HEK293 (cell line): ENCODE data around the gene C2orf49.

Source experiments
- CTCF ChIA-PET: fragments of 350-600 bp; formaldehyde crosslinking; extraction: SDS; loops from one replicate; lab custom pipeline; 2021; ENCODE audit warnings: antibody characterized with exemption; lab: Yijun Ruan, JAX
- POLR2A ChIA-PET: fragments of 300-600 bp; formaldehyde crosslinking; extraction: SDS; loops from one replicate; lab custom pipeline; 2020; ENCODE audit warnings: antibody characterized with exemption, inconsistent platforms; lab: Yijun Ruan, JAX
- H3K27ac ChIP-seq: fragments of 200-500 bp; sonication (Bioruptor generic); 2 replicates; pipeline ENCODE4 v1.5.1; 2014; ENCODE audit warnings: low read depth, low read length, control low read depth, inconsistent platforms; ENCODE audit errors: extremely low read depth
- H3K36me3 ChIP-seq, 2 experiments: fragments of 200-500 bp in 1 of 2; sonication (Bioruptor generic) in 1 of 2; 1 replicate in 1 of 2; 2 replicates in 1 of 2; pipeline ENCODE4 v1.5.1; 2014 to 2017; ENCODE audit warnings: inconsistent platforms in 2 of 2, low read length in 2 of 2; ENCODE audit not compliant: control insufficient read depth in 2 of 2, insufficient read depth in 1 of 2
- H3K4me1 ChIP-seq: fragments of 200-500 bp; sonication (Bioruptor generic); 2 replicates; pipeline ENCODE4 v1.5.1; 2014; ENCODE audit warnings: mild to moderate bottlenecking, low read length, inconsistent platforms; ENCODE audit not compliant: control insufficient read depth, insufficient read depth
- H3K4me3 ChIP-seq: 2 replicates; pipeline ENCODE4 v1.5.1; 2011; ENCODE audit warnings: low read depth, mild to moderate bottlenecking, control low read depth, low read length, moderate library complexity
- H3K9me3 ChIP-seq: fragments of 200-500 bp; sonication (Bioruptor generic); 2 replicates; pipeline ENCODE4 v1.5.1; 2014; ENCODE audit warnings: low read depth, low read length, inconsistent platforms; ENCODE audit not compliant: control insufficient read depth, insufficient read depth
- BCL11A ChIP-seq: fragments of 450-650 bp; formaldehyde crosslinking; IDR thresholded peaks from 2 replicates; pipeline ENCODE4 v1.5.1; 2016; ENCODE audit warnings: low read depth, missing biosample characterization, missing genetic modification characterization
- GFI1B ChIP-seq: fragments of 450-650 bp; formaldehyde crosslinking; IDR thresholded peaks from 2 replicates; pipeline ENCODE4 v1.5.1; 2016; ENCODE audit warnings: missing biosample characterization, missing genetic modification characterization
- MZF1 ChIP-seq: fragments of 450-650 bp; formaldehyde crosslinking; IDR thresholded peaks from 2 replicates; pipeline ENCODE4 v1.5.1; 2017; ENCODE audit warnings: missing biosample characterization, missing genetic modification characterization, borderline replicate concordance
- ZBTB21 ChIP-seq: fragments of 450-650 bp; formaldehyde crosslinking; IDR thresholded peaks from 2 replicates; pipeline ENCODE4 v1.5.1; 2017; ENCODE audit warnings: missing biosample characterization, missing genetic modification characterization
- ZFHX2 ChIP-seq: fragments of 450-650 bp; formaldehyde crosslinking; conservative IDR thresholded peaks from 2 replicates; pipeline ENCODE4 v1.5.1; 2016; ENCODE audit warnings: missing biosample characterization, missing genetic modification characterization
- ZNF146 ChIP-seq: fragments of 450-650 bp; formaldehyde crosslinking; IDR thresholded peaks from 2 replicates; pipeline ENCODE4 v1.5.1; 2016; ENCODE audit warnings: missing biosample characterization, missing genetic modification characterization
- ZNF155 ChIP-seq: fragments of 450-650 bp; formaldehyde crosslinking; IDR thresholded peaks from 2 replicates; pipeline ENCODE4 v1.5.1; 2016; ENCODE audit warnings: missing biosample characterization, missing genetic modification characterization
- ZNF174 ChIP-seq: fragments of 450-650 bp; formaldehyde crosslinking; IDR thresholded peaks from 2 replicates; pipeline ENCODE4 v1.5.0; 2017; ENCODE audit warnings: missing biosample characterization, mild to moderate bottlenecking, missing genetic modification characterization
- ZNF19 ChIP-seq: fragments of 450-650 bp; formaldehyde crosslinking; IDR thresholded peaks from 2 replicates; pipeline ENCODE4; 2016; ENCODE audit warnings: missing biosample characterization, missing genetic modification characterization, low read depth
- ZNF211 ChIP-seq: fragments of 450-650 bp; formaldehyde crosslinking; IDR thresholded peaks from 2 replicates; pipeline ENCODE4 v1.5.1; 2016; ENCODE audit warnings: low read depth, missing biosample characterization, missing genetic modification characterization
- ZNF280C ChIP-seq: fragments of 450-650 bp; formaldehyde crosslinking; IDR thresholded peaks from 2 replicates; pipeline ENCODE4 v1.5.1; 2016; ENCODE audit warnings: missing biosample characterization, missing genetic modification characterization
- ZNF302 ChIP-seq: fragments of 450-650 bp; formaldehyde crosslinking; IDR thresholded peaks from 2 replicates; pipeline ENCODE4 v1.5.1; 2016; ENCODE audit warnings: missing biosample characterization, missing genetic modification characterization, low read depth
- ZNF311 ChIP-seq: fragments of 450-650 bp; formaldehyde crosslinking; IDR thresholded peaks from 2 replicates; pipeline ENCODE4 v1.5.1; 2017; ENCODE audit warnings: missing biosample characterization, missing genetic modification characterization, borderline replicate concordance
- ZNF391 ChIP-seq: fragments of 450-650 bp; formaldehyde crosslinking; IDR thresholded peaks from 2 replicates; pipeline ENCODE4 v1.5.1; 2016; ENCODE audit warnings: low read depth, missing biosample characterization, missing genetic modification characterization, borderline replicate concordance
- ZNF404 ChIP-seq: fragments of 450-650 bp; formaldehyde crosslinking; IDR thresholded peaks from 2 replicates; pipeline ENCODE4 v1.5.1; 2017; ENCODE audit warnings: missing biosample characterization, missing genetic modification characterization
- ZNF473 ChIP-seq: fragments of 450-650 bp; formaldehyde crosslinking; IDR thresholded peaks from 2 replicates; pipeline ENCODE4 v1.5.1; 2017; ENCODE audit warnings: missing biosample characterization, missing genetic modification characterization
- ZNF501 ChIP-seq: fragments of 450-650 bp; formaldehyde crosslinking; IDR thresholded peaks from 2 replicates; pipeline ENCODE4 v1.5.1; 2016; ENCODE audit warnings: missing biosample characterization, missing genetic modification characterization
- ZNF549 ChIP-seq: fragments of 450-650 bp; IDR thresholded peaks from 2 replicates; pipeline ENCODE4 v1.5.1; 2018; ENCODE audit warnings: missing biosample characterization, missing genetic modification characterization, mild to moderate bottlenecking, inconsistent platforms, moderate library complexity
- ZNF596 ChIP-seq: fragments of 450-650 bp; IDR thresholded peaks from 2 replicates; pipeline ENCODE4 v1.5.0; 2018; ENCODE audit warnings: missing biosample characterization, mild to moderate bottlenecking, missing genetic modification characterization, moderate library complexity
- ZNF626 ChIP-seq: fragments of 450-650 bp; sonication (Bioruptor Pico); formaldehyde crosslinking; IDR thresholded peaks from 2 replicates; pipeline ENCODE4 v1.5.1; 2018; ENCODE audit warnings: missing biosample characterization, missing genetic modification characterization, inconsistent platforms
- ZNF677 ChIP-seq: fragments of 450-650 bp; IDR thresholded peaks from 2 replicates; pipeline ENCODE4 v1.5.0; 2018; ENCODE audit warnings: missing biosample characterization, mild to moderate bottlenecking, missing genetic modification characterization, moderate library complexity
- ZNF704 ChIP-seq: fragments of 450-650 bp; formaldehyde crosslinking; IDR thresholded peaks from 2 replicates; pipeline ENCODE4 v1.5.1; 2016; ENCODE audit warnings: missing biosample characterization, missing genetic modification characterization
- ZNF791 ChIP-seq: fragments of 450-650 bp; formaldehyde crosslinking; IDR thresholded peaks from 2 replicates; pipeline ENCODE4 v1.5.1; 2016; ENCODE audit warnings: missing biosample characterization, missing genetic modification characterization
- ZSCAN16 ChIP-seq: fragments of 450-650 bp; formaldehyde crosslinking; IDR thresholded peaks from 2 replicates; pipeline ENCODE4 v1.5.1; 2016; ENCODE audit warnings: missing biosample characterization, missing genetic modification characterization
- ZSCAN18 ChIP-seq: fragments of 450-650 bp; formaldehyde crosslinking; IDR thresholded peaks from 2 replicates; pipeline ENCODE4 v1.5.1; 2016; ENCODE audit warnings: missing biosample characterization, missing genetic modification characterization
- ZSCAN5A ChIP-seq: fragments of 450-650 bp; formaldehyde crosslinking; IDR thresholded peaks from 2 replicates; pipeline ENCODE4 v1.5.1; 2016; ENCODE audit warnings: missing biosample characterization, missing genetic modification characterization

Gene C2orf49

GRCh38 chr2:105384216-105384615, 46.9 kb downstream of the C2orf49 start:
- Histone ChIP-seq H3K4me3 (no peak overlapping the region), H3K27ac (no peak overlapping the region), H3K4me1 (peaks cover 5% of the 10 kb centered on the region), H3K9me3 (no peaks in the 10 kb centered on the region), H3K36me3 (peaks cover 10 to 54% of the 10 kb centered on the region in 2 experiments)
- CTCF ChIA-PET, result interaction anchor here (0.7 to 1.4 kb wide), 3 partner anchors 11 to 124 kb away, joined by 3 to 4 read pairs (median 3); partner anchors contain the start of gene FHL2
- no peak for TF ChIP-seq ZSCAN5A (tag by site-specific recombination)
- TF ChIP-seq MZF1 (tag by site-specific recombination), result no peak
- no peak for TF ChIP-seq ZNF19 (tag by site-specific recombination)
- no peak for TF ChIP-seq ZSCAN18 (tag by site-specific recombination)
- TF ChIP-seq ZNF473 (tag by site-specific recombination), result no peak
- TF ChIP-seq ZBTB21 (tag by site-specific recombination), result no peak
- no peak for TF ChIP-seq GFI1B
- no peak for TF ChIP-seq ZNF155 (tag by site-specific recombination)
- no peak for TF ChIP-seq BCL11A
- TF ChIP-seq ZNF146, result no peak
- TF ChIP-seq ZNF704, result no peak
- TF ChIP-seq ZNF311, result no peak
- no peak for TF ChIP-seq ZNF791 (tag by site-specific recombination)
- POLR2A ChIA-PET, result no interaction called here

- Histone ChIP-seq H3K4me3 (no peak overlapping the region), H3K27ac (no peak overlapping the region), H3K4me1 (peaks cover 8% of the 10 kb centered on the region), H3K36me3 (peaks cover 10 to 54% of the 10 kb centered on the region in 2 experiments), H3K9me3 (no peaks in the 10 kb centered on the region)
- POLR2A ChIA-PET, result no interaction called here
- TF ChIP-seq ZNF174 (tag by site-specific recombination) (no peak), ZNF404 (tag by site-specific recombination) (no peak), ZNF391 (tag by site-specific recombination) (no peak)
- CTCF ChIA-PET, result interaction anchor here (0.7 to 1.4 kb wide), 3 partner anchors 11 to 123 kb away, joined by 3 to 4 read pairs (median 3); partner anchors contain the start of gene FHL2
Measured at GRCh38 chr2:105384861-105385260, 47.5 kb downstream of the C2orf49 start.

- POLR2A ChIA-PET, result no interaction called here
- H3K4me1 ChIP-seq, result peaks cover 8% of the 10 kb centered on the region
- CTCF ChIA-PET, result interaction anchor here (2.0 kb wide), 1 partner anchor 18 kb away, joined by 5 read pairs; no protein-coding TSS in a partner anchor
- peaks cover 10 to 51% of the 10 kb centered on the region in 2 experiments for H3K36me3 ChIP-seq
- no peak overlapping the region for H3K27ac ChIP-seq
- no peak overlapping the region for H3K4me3 ChIP-seq
- H3K9me3 ChIP-seq, result no peaks in the 10 kb centered on the region
- TF ChIP-seq ZNF626 (tag by site-specific recombination) (no peak), ZSCAN16 (tag by site-specific recombination) (no peak), ZNF791 (tag by site-specific recombination) (no peak), ZNF211 (tag by site-specific recombination) (no peak), ZNF302 (tag by site-specific recombination) (no peak), ZNF596 (no peak), ZFHX2 (tag by site-specific recombination) (no peak), ZNF501 (tag by site-specific recombination) (no peak), ZNF280C (tag by site-specific recombination) (no peak), ZNF677 (tag by site-specific recombination) (no peak), ZNF549 (no peak)
Measured at GRCh38 chr2:105385731-105386540, 48.6 kb downstream of the C2orf49 start.
